Dermis microvascular lymphatic vessel endothelial cell (primary cell): Measurements from ENCODE around the gene RTL10. TPM values are rescaled to one million over a fixed set of nuclear protein-coding genes. Genes with fewer than 3 reads are reported as not detected.

Experiments
- DNase-seq, 2 donors: peaks; one replicate each; pipeline versions ENCODE4 v3.0.0 to v3.0.0-alpha.2; 2010; ENCODE audit warnings: low read depth in 2 of 2
- total RNA-seq: library from RNA; depleted of rRNA; stranded (reverse); fragments of >200 nt; gene quantifications from 2 replicates; pipeline ENCODE4 v1.2.1, GENCODE V29; 2014

Gene RTL10
- 16.0 and 28.3 TPM in 2 replicates for total RNA-seq

- DNase-seq, result peak; percentile 88 to 98
Observed at GRCh38 chr22:19854778-19855503, at the start of gene RTL10, which contains the start of gene GNB1L. RTL10 (minus strand) TSS chr22:19854874; CDS start chr22:19852261, 2,613 bp downstream. GNB1L (minus strand) TSS chr22:19854874; CDS start chr22:19821355, 33,519 bp downstream.

GRCh38 chr22:19904174-19904856, 49.6 kb upstream of the RTL10 start:
- DNase-seq, result no peak

- DNase-seq, result no peak
Observed at GRCh38 chr22:19903513-19903912, 48.8 kb upstream of the RTL10 start.

GRCh38 chr22:19903031-19903430, 48.4 kb upstream of the RTL10 start:
- DNase-seq, result no peak

GRCh38 chr22:19902245-19902715, 47.6 kb upstream of the RTL10 start:
- no peak for DNase-seq

- no peak for DNase-seq
Observed at GRCh38 chr22:19901577-19902244, 47.0 kb upstream of the RTL10 start.

- DNase-seq, result no peak
Observed at GRCh38 chr22:19900707-19901436, 46.2 kb upstream of the RTL10 start.

GRCh38 chr22:19898831-19899567, 44.3 kb upstream of the RTL10 start:
- DNase-seq, result no peak

GRCh38 chr22:19898145-19898544, 43.5 kb upstream of the RTL10 start:
- DNase-seq, result no peak

- DNase-seq, result no peak
Observed at GRCh38 chr22:19897726-19898125, 43.1 kb upstream of the RTL10 start.

GRCh38 chr22:19896665-19897355, 42.1 kb upstream of the RTL10 start:
- no peak for DNase-seq

GRCh38 chr22:19895160-19895849, 40.6 kb upstream of the RTL10 start:
- no peak for DNase-seq

GRCh38 chr22:19893363-19893762, 38.7 kb upstream of the RTL10 start:
- no peak for DNase-seq

GRCh38 chr22:19892925-19893324, 38.3 kb upstream of the RTL10 start:
- DNase-seq, result peak in 1 of 2 donors; percentile 44

- DNase-seq, result peak; percentile 62 to 86
Observed at GRCh38 chr22:19892257-19892879, 37.7 kb upstream of the RTL10 start.

GRCh38 chr22:19891317-19892256, 36.9 kb upstream of the RTL10 start:
- peak; percentile 75 to 96 for DNase-seq

- peak in 1 of 2 donors; percentile 71 for DNase-seq
Observed at GRCh38 chr22:19890502-19891316, 36.0 kb upstream of the RTL10 start.
